Neutrophil (primary cell): Measurements from ENCODE around the gene RPS18.
A peak's percentile ranks its signal among the peaks of the same experiment; 100 is the strongest.

Experiments
- H3K27ac ChIP-seq: fragments of 200-600 bp; sonication (generic); 2 replicates; pipeline ENCODE4 v1.5.1; 2016; ENCODE audit warnings: mild to moderate bottlenecking, moderate library complexity
- H3K27me3 ChIP-seq: fragments of 200-600 bp; sonication (generic); 2 replicates; pipeline ENCODE4 v1.6.0; 2016; ENCODE audit warnings: mild to moderate bottlenecking
- H3K36me3 ChIP-seq: fragments of 200-600 bp; sonication (generic); 2 replicates; pipeline ENCODE4 v1.5.1; 2017
- H3K4me1 ChIP-seq, 2 experiments: fragments of 200-600 bp in 1 of 2; sonication (generic) in 1 of 2; 1 replicate in 1 of 2; 2 replicates in 1 of 2; pipeline versions ENCODE4 v1.5.1 to v1.6.1; 2013 to 2016; ENCODE audit warnings: low read depth in 1 of 2, low read length in 1 of 2, mild to moderate bottlenecking in 1 of 2, moderate library complexity in 1 of 2; ENCODE audit not compliant: control insufficient read depth in 1 of 2, insufficient read depth in 1 of 2
- H3K4me3 ChIP-seq, 2 experiments: fragments of 200-600 bp in 1 of 2; sonication (generic) in 1 of 2; 1 replicate in 1 of 2; 2 replicates in 1 of 2; pipeline ENCODE4 v1.5.1; 2013 to 2016; ENCODE audit warnings: low read depth in 1 of 2, low read length in 1 of 2, mild to moderate bottlenecking in 1 of 2, moderate library complexity in 1 of 2
- H3K9me3 ChIP-seq: fragments of 200-600 bp; sonication (generic); 2 replicates; pipeline ENCODE4 v1.5.1; 2016
- CTCF ChIP-seq: fragments of 200-600 bp; sonication (generic); IDR thresholded peaks from 2 replicates; pipeline ENCODE4 v1.5.1; 2016; ENCODE audit warnings: antibody characterized with exemption

RPS18 gene

GRCh38 chr6:33290459-33290858 lies 18.6 kb downstream of the RPS18 start:
- peaks cover 46% of the 10 kb centered on the region for H3K36me3 ChIP-seq
- no peak for TF ChIP-seq CTCF

DNA sequence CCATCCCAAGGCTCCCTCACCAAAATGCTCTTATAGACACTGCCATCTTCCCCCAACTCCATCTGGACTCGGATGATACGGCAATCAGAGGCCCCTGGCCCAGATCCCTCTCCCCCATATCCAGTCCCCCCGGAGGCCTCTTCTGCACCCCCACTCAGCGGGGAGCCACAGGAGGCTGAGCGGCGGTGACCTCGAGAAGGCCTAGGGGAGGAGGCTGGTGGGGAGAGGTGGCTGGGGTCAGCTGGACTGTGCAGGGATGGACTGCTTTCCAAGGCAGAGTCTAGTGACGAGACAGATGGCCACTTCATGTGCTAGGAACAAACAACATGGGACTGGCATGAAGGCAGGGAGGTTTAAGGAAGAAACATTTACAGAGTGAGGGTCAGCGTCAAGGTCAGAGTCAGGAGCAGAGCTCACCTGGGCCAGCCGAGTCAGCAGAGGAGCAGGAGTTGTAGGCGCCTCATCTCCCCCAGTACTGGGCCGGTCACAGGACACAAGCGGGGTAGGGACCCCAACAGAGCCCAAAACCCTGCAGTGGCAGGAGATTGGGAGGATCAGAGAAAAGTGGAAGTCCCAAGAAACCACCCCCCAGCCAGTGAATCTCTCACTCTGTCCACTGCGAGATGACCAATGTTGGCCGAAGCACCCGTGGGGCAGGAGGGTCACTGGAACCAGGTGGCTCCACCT lies 21.3 kb downstream of the RPS18 start:
- Histone ChIP-seq H3K27me3 (no peaks in the 10 kb centered on the region), H3K9me3 (no peaks in the 10 kb centered on the region), H3K4me1 (peaks cover 36 to 39% of the 10 kb centered on the region in 2 experiments), H3K27ac (peak overlapping the region; percentile 50), H3K36me3 (peaks cover 65% of the 10 kb centered on the region), H3K4me3 (no peak overlapping the region)
- no peak for TF ChIP-seq CTCF

More at GRCh38 chr6:33290459-33290858, 18.6 kb downstream of the RPS18 start:
- peak overlapping the region; percentile 78 for H3K27ac ChIP-seq
- H3K4me1 ChIP-seq = peaks cover 23 to 27% of the 10 kb centered on the region in 2 experiments
- no peaks in the 10 kb centered on the region for H3K27me3 ChIP-seq
- H3K4me3 ChIP-seq = peak overlapping the region in 1 of 2 experiments; percentile 98
- no peaks in the 10 kb centered on the region for H3K9me3 ChIP-seq

DNA sequence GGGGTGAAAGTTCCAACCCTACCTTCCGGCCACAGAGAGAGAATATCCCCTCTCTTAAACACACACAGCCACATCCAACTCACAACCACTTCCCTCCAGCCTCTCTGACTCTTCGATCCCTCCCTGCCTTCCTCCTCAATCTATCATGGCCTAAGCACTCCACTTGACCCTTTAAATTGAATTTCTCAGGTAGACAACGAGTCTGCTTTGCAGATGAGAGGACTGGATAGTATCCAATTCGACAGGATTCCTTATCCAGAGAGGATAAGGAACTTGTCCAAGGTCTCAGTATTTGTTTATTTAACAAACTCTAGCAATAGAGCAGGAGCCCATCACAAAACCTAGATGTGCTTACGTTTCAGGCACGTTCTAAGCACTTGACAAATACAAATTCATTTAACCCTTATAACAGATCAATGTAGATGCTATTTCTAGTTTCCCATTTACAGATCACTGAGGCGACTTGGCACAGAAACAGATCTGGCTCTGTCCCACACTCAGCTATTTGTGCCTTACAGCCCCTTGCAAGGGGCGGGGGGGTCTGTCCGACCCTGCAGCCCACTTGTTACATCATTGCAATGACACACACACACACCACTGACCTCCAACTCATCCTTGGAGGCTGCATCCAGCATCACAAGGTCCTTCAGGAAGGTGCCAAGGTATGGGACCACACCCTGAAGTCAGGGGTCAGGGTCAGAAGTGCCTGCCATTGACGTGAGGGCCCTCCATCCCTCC lies 22.4 kb downstream of the RPS18 start:
- Histone ChIP-seq H3K4me1 (peaks cover 30 to 33% of the 10 kb centered on the region in 2 experiments), H3K4me3 (no peak overlapping the region), H3K27me3 (no peaks in the 10 kb centered on the region), H3K9me3 (no peaks in the 10 kb centered on the region), H3K27ac (no peak overlapping the region), H3K36me3 (peaks cover 65% of the 10 kb centered on the region)
- no peak for TF ChIP-seq CTCF

DNA sequence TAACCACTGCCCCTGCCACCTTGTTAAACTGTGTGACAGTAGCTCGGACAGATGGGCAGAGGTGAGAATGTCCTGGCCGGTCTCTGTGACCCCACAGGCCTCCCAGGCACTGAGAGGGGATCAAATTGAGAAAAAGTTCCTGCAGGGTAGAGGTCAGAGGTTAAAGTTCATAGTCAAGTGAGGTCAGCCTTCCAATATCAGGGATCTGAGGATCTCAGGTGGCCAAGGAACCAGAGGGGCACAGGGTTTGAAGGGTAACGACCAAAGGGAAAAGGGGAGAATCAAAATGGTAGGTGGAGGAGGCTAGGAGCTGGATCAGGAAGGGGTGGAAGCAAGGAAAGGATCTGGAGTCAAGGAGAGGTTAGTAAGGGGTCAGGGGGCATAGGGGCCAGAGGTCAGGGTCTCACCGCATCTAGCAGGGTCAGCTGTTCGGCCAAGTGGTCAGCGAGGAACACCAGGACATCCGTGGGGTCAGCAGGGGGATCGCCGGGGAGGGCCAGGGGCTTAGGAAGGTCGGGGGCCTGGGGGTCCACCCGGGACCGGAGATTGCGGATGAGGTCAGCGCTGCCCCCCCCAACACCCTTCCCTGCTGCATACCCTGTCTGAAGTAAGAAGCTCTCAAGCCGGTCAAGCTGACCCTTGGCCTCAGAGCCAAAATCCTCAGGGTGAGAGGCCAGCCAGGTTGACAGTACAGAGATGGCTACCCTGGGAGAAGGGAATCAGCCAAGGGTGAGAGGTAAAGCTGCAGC lies 23.9 kb downstream of the RPS18 start:
- Histone ChIP-seq H3K9me3 (no peaks in the 10 kb centered on the region), H3K36me3 (peaks cover 75% of the 10 kb centered on the region), H3K27me3 (no peaks in the 10 kb centered on the region), H3K4me1 (peaks cover 29 to 33% of the 10 kb centered on the region in 2 experiments), H3K27ac (peak overlapping the region; percentile 98), H3K4me3 (no peak overlapping the region)
- no peak for TF ChIP-seq CTCF

DNA sequence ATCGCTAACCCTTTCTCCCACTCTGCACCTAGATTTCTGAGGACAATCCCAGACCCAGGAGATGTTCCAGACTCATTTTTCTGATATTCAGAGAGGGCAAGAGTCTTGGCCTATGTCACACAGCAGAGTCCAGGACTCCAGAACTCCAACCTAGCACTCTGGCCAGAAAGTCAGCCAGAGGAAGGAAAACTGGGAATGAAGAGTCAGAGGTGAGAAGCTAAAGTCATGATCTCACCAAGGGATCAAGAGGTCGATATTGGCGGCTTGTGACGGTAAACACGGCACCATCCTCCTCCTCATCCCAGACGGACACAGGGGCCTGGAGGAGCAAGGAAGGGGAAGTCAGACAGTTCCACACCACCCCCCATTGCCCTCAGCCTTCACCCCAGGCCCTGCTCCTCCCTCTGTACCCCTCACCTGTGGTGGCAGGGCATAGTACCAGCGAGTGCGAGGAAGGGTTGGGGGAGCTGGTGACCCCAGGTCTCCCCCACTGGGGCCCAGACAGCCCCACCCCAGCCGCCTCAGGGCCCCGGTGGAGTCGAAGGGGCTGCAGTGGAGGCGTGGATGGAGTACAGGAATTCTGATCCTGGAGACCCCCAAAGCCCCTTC lies 25.0 kb downstream of the RPS18 start:
- Histone ChIP-seq H3K9me3 (no peaks in the 10 kb centered on the region), H3K4me1 (peaks cover 33 to 38% of the 10 kb centered on the region in 2 experiments), H3K27ac (peak overlapping the region; percentile 98), H3K36me3 (peaks cover 73% of the 10 kb centered on the region), H3K27me3 (no peaks in the 10 kb centered on the region), H3K4me3 (peak overlapping the region; percentile 86 to 90)
- no peak for TF ChIP-seq CTCF
